ENCODE results near the gene PPOX. TPM values are rescaled to one million over a fixed set of nuclear protein-coding genes. Genes with fewer than 3 reads are reported as not detected.

PPOX gene
- total RNA-seq, 1 experiment from 2014 or later: 30.3 TPM

DNA sequence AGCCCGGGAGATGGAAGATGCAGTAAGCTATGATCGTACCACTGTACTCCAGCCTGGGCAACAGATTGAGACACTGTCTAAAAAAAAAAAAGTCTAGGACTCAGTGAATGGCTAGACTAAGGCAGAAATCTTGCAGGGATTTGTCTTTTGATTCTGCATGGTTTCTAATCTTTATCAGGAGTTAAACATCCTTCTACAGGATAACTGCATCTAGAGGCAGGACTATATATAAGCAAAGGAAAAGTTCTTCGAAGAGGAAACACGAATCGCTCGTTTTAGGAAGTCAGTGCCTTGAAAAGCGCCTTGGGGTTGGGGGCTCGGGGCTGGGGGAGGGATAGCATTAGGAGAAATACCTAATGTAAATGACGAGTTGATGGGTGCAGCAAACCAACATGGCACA is 13.1 kb upstream of the PPOX start:
- H3K4me1 Mint-ChIP-seq (ENCODE audit: insufficient read depth, unreplicated experiment): peaks cover 12% of the 10 kb centered on the region
- no peaks in the 10 kb centered on the region for H3K9me3 Mint-ChIP-seq (ENCODE audit: unreplicated experiment)
- peak overlapping the region; percentile 100 for H3K27ac Mint-ChIP-seq (ENCODE audit: low read depth, unreplicated experiment)
- BruUV-seq (replicated peaks): no TSS peak
- TF ChIP-seq, protein P1, sequence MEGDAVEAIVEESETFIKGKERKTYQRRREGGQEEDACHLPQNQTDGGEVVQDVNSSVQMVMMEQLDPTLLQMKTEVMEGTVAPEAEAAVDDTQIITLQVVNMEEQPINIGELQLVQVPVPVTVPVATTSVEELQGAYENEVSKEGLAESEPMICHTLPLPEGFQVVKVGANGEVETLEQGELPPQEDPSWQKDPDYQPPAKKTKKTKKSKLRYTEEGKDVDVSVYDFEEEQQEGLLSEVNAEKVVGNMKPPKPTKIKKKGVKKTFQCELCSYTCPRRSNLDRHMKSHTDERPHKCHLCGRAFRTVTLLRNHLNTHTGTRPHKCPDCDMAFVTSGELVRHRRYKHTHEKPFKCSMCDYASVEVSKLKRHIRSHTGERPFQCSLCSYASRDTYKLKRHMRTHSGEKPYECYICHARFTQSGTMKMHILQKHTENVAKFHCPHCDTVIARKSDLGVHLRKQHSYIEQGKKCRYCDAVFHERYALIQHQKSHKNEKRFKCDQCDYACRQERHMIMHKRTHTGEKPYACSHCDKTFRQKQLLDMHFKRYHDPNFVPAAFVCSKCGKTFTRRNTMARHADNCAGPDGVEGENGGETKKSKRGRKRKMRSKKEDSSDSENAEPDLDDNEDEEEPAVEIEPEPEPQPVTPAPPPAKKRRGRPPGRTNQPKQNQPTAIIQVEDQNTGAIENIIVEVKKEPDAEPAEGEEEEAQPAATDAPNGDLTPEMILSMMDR (IDR thresholded peaks at IDR 0.05; ENCODE audit: unreplicated experiment): no peak
- no peaks in the 10 kb centered on the region for H3K27me3 Mint-ChIP-seq (ENCODE audit: insufficient read depth, unreplicated experiment)
- POLR2A ChIA-PET: interaction anchor here (0.6 to 9.6 kb wide), 20 partner anchors 9 to 648 kb away, joined by 3 to 210 read pairs (median 6); partner anchors contain the start of genes B4GALT3, DEDD, F11R and NDUFS2
- intact Hi-C loops (cut with micrococcal nuclease): no loop called here
- peak overlapping the region; percentile 92 for H3K4me3 Mint-ChIP-seq (ENCODE audit: unreplicated experiment)
- CTCF ChIA-PET: interaction anchor here (0.6 to 2.2 kb wide), 4 partner anchors 13 to 65 kb away, joined by 3 to 5 read pairs (median 4); partner anchors contain the start of gene PPOX
- no peak for DNase-seq (ENCODE audit: unreplicated experiment)
- peaks cover 19% of the 10 kb centered on the region for H3K36me3 Mint-ChIP-seq (ENCODE audit: insufficient read depth, unreplicated experiment)

DNA sequence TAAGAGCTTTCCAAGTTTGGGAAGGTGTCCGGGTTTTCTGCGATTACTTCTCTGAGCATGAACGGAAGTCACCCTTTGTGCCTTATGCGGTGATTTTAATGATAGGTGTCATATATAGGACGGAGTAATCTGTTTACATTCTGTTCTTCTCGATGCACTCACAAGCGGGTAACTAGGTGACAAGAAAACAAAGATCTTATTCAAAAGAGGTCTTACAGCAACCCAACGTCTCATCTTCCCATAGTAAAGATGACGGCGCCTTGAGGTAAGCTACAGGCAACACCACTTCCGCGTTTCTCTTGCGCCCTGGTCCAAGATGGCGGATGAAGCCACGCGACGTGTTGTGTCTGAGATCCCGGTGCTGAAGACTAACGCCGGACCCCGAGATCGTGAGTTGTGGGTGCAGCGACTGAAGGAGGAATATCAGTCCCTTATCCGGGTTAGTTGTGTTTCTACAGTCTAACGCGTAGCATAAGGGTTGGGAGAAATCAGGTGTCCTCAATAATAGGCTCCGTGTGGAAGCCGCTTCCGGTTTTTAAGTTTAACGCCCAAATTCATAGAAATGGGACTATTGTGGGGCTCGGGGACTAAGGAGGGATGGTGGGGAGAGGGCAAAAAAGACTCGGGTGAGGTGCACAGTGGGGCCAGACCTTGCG is 12.4 kb upstream of the PPOX start, which contains the start of gene UFC1:
TSS of gene UFC1 (plus strand) at position 297 of the 656 bp plus-strand sequence. CDS start at position 317, 20 bp downstream.
- POLR2A ChIA-PET: interaction anchor here (0.6 to 9.6 kb wide), 20 partner anchors 8 to 648 kb away, joined by 3 to 210 read pairs (median 6); partner anchors contain the start of genes B4GALT3, DEDD, F11R and NDUFS2
- CTCF ChIA-PET: interaction anchor here (0.6 to 2.2 kb wide), 6 partner anchors 12 to 1053 kb away, joined by 3 to 5 read pairs (median 3); partner anchors contain the start of genes PFDN2 and PPOX
- Mint-ChIP-seq H3K4me3 (ENCODE audit: unreplicated experiment) (peak within 1 kb of the TSS; percentile 92), H3K4me1 (ENCODE audit: insufficient read depth, unreplicated experiment) (peaks cover 18% of the 10 kb centered on the region), H3K9me3 (ENCODE audit: unreplicated experiment) (no peaks in the 10 kb centered on the region), H3K36me3 (ENCODE audit: insufficient read depth, unreplicated experiment) (peaks cover 24% of the 10 kb centered on the region), H3K27ac (ENCODE audit: low read depth, unreplicated experiment) (peak within 1 kb of the TSS; percentile 100), H3K27me3 (ENCODE audit: insufficient read depth, unreplicated experiment) (no peaks in the 10 kb centered on the region)
- intact Hi-C loops (cut with micrococcal nuclease): no loop called here
- TF ChIP-seq, protein P1 (IDR thresholded peaks at IDR 0.05; ENCODE audit: unreplicated experiment): no peak
- BruUV-seq (replicated peaks): TSS peak; percentile 96
- peak; percentile 94 for DNase-seq (ENCODE audit: unreplicated experiment)

DNA sequence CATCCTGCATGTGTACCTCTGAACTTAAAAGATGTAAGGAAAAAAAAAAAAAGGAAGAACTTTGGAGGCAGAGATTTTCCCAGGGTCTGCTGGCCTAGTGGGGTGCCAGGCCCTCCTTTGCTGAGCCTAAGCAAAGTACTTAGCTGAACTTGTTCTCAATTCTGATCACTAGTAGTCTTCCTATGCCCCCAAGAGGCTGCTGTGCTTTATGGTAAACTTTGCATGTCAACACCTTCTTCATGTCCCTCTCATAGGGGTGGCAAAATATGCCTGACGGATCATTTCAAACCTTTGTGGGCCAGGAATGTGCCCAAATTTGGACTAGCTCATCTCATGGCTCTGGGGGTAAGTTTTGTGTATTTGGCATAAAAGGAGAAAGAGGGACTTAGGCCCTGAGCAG is 8.4 kb upstream of the PPOX start:
- Mint-ChIP-seq H3K27ac (ENCODE audit: low read depth, unreplicated experiment) (no peak overlapping the region), H3K36me3 (ENCODE audit: insufficient read depth, unreplicated experiment) (peaks cover 38% of the 10 kb centered on the region), H3K27me3 (ENCODE audit: insufficient read depth, unreplicated experiment) (no peaks in the 10 kb centered on the region), H3K9me3 (ENCODE audit: unreplicated experiment) (no peaks in the 10 kb centered on the region), H3K4me3 (ENCODE audit: unreplicated experiment) (no peak overlapping the region), H3K4me1 (ENCODE audit: insufficient read depth, unreplicated experiment) (peaks cover 40% of the 10 kb centered on the region)
- intact Hi-C loops (cut with micrococcal nuclease): no loop called here
- no peak for DNase-seq (ENCODE audit: unreplicated experiment)
- CTCF ChIA-PET: interaction anchor here (0.6 to 2.4 kb wide), 16 partner anchors 8 to 164 kb away, joined by 3 to 26 read pairs (median 3); partner anchors contain the start of genes DEDD, NIT1, PFDN2 and PPOX
- POLR2A ChIA-PET: interaction anchor here (0.5 to 3.5 kb wide), 12 partner anchors 9 to 382 kb away, joined by 3 to 23 read pairs (median 7); partner anchors contain the start of genes B4GALT3, DEDD, F11R and NDUFS2
- TF ChIP-seq, protein P1 (IDR thresholded peaks at IDR 0.05; ENCODE audit: unreplicated experiment): no peak
- no TSS peak for BruUV-seq (replicated peaks)

Measured in MCF 10A (cell line).